HG02981 (cell line): ENCODE results near the gene PPP1R12C.
"Not testable (repeated sequence)": the region's sequence is repeated elsewhere in the genome, so short reads cannot be mapped to it uniquely, and the experiment has no call there.

ENCODE experiments used
- ATAC-seq: cut with Tn5 transposase; IDR thresholded peaks from one replicate; pipeline ENCODE4 v1.9.1; 2021; ENCODE audit warnings: mild to moderate bottlenecking, moderate library complexity; ENCODE audit not compliant: unreplicated experiment

Gene PPP1R12C

DNA sequence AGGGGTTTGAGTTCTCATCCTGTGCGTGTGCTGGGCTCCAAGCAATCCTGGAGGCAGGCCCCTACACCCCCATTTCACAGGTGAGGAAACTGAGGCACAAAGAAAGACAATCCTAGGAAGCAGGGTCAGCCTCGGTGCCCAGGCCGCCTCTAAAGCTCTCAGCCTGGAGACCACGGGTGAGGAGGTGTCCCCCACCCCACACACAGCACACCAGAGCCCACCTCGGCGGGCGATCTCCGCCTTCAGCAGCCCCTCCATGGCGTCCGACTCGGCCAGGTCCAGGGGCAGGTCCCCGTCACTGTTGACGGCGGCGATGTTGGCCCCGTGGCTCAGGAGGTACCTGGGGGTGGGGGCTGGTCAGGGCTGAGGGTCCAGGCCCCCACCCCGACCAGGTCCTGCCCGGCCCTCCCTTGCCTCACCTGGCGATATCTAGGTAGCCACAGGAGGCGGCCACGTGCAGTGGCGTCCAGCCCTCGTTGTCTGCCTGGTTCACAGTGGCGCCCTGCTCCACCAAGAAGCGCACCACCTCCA is 5.1 kb downstream of the PPP1R12C start:
- no peak for ATAC-seq

GRCh38 chr19:55111238-55111831 is 6.1 kb downstream of the PPP1R12C start:
- no peak for ATAC-seq

DNA sequence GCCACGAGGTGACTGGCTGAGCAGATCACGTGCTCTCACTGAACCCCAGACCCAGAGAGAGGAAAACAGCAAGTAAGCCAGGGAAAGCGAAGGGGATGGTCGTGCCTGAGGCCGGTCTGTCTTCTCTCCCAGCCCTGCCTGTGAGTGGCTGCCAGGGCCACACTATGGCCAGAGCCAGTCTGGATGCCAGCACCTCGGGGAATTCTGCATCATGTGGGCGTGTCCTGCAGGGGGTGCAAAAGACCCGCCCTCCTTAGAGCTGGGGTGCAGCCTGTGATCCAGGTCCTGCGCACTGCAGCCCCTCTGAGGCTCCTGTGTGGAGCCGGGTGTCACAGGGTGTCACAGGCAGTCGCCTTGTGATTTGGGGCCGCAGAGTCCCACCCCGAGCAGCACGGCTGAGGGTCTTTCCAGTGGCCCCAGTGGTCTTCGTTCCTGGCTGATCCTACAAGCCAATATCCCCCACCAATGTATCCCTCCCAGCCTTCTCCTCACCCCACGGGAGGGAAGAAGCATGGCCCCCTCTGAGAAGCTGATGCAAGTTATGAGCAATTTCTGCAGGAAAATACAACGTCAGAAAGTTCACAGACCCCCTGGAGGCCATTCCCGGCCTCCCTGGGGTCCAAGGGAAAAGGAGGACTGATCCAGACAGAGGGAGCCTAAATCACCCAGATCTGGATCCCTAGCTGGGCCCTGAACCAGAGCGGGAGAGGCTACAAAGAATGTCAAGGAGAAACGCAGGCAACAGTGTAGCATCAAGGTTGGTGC is 7.7 kb downstream of the PPP1R12C start:
- no peak for ATAC-seq

DNA sequence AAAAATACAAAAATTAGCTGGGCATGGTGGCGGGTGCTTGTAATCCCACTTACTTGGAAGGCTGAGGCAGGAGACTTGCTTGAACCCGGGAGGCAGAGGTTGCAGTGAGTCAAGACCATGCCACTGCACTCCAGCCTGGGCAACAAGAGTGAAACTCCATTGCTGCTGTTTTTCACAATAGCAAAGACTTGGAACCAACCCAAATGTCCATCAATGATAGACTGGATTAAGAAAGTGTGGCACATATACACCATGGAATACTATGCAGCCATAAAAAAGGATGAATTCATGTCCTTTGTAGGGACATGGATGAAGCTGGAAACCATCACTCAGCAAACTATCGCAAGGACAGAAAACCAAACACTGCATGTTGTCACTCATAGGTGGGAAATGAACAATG is 10.2 kb downstream of the PPP1R12C start:
- not testable (repeated sequence) for ATAC-seq

DNA sequence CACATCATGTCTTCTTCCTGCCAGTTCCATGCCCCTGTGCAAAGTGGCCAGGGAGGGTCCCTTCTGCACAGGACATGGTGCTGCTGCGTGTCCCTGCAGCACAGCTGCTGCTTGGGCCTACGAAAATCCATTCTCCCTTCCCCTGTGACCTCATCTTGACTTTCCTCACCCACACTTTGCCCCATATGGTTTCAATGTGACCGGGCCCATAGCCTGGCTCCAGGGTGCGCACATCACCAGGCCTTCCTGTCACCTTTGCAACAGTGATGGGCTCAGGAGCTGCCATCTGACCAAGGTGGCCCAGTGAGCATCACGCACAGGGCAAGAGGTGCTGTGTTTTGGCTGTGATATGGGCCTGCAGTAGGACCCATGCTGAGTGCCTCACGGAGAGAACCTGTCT is 10.8 kb downstream of the PPP1R12C start:
- no peak for ATAC-seq

- ATAC-seq = no peak
Measured at GRCh38 chr19:55105237-55105636, 12.2 kb downstream of the PPP1R12C start.

GRCh38 chr19:55103190-55103589 is 14.2 kb downstream of the PPP1R12C start:
- ATAC-seq = no peak

GRCh38 chr19:55101261-55101660 is 16.2 kb downstream of the PPP1R12C start:
- no peak for ATAC-seq

DNA sequence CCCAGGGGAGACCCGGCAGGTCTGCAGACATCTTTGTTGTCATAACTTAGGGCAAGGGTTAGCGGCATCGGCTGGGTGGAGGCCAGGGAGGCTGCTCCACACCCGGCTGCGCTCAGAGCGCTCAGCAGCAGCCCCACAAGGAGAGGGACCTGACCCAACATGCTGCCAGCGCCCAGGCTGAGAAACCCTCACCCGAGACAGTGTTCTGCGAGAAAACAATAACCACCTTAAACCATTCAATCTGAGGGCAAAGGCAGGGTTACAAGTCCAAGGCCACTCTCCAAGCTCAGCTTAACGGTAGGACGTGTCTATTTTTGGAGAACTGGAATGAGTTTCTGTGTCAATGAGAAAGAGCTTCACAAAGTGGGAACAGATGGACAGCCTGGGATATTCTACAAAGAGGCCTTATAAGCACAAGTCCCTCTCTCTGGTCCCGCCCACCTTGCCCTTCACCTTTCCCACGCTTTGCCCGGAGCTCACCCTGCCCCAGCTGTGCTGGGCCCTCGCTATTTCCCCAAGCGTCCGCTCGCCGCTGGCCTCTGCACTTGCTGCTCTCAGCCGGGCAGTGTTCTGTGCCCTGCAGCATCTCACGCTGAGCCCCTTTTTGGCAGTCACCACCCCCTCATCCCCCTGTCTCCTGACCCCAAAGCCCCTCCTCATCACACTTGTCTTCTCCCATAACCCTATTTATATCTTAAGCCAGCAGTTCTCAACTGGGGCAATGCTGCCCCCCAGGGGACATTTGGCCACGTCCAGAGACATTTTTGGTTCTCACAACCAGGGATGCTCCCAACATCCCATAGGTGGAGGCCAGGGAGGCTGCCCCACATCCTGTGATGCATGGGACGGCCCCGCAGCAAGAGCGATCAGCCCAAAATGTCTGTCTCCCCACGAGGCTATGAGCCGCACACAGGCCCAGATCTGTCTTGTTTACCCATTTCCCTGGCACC is 17.6 kb downstream of the PPP1R12C start:
- ATAC-seq = no peak

- no peak for ATAC-seq
Measured at GRCh38 chr19:55098716-55099556, 18.5 kb downstream of the PPP1R12C start.

DNA sequence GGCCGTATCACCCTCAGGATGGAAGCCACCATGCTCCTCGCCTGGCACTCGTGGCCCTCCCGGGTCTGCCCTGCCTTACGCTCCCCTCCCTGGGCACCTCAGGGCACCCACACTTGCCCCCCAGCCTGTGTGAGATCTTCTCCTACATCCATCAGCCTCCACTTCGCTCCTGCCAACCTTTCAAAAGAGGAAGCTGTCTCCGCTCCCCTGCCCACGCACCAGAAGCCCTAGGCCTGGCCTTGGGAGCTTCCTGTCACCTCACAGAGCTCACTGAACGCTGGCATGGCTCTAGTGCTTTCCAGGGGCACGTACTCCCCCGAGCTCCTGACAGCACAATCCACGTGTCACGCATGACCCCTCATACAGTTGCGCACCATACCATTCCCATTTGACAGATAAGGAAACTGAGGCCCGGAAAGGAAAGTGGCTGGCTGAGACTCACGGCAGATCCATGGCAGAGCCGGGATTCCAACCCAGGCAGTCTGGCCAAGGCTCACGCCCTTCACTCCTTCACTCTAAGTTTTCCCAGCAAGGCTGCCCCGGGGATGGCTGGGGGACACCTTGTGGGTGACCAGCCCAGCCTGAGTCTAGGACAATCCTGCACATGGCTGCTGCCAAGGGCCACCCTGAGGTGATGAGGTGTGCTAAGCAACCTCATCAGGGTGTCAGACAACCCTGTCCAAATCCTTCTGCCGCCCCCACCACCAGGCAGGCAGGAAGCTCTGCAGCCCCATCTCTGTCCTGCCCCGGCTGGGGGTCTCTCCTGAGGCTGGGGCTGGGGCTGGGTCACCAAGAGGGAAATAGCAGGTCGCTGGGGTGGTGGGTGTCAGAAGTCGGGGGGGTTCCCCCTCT is 19.3 kb downstream of the PPP1R12C start:
- no peak for ATAC-seq

DNA sequence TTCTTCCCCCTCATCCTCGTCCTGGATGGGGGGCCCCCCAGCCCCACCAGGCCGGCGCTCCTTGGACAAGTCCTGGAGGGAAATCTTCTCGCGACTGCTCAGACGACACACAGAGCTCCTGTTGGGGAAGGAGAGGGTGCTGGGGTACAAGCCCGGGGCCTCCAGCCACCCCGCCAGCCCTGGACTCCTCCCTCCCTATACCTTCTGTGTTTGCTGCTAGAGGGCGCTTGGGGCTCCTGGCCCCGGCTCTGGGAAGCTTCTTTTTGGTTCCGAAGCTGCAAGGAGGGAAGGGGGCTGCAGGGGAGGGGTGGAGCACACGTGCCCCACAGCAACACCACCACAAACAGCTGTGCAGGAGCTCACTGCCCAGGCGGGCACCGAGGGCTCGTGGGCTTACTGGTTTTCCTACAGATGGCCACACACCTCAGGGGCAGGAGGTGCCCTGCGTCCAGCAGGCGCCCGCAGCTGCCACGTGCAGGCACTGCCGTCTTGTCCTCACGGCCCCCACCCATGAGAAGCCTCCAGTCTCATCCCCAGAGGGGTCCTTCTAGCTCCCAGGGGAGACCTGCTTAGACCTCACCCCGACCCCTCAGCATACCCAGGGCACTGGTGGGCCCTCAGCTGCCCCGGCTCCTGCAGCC is 21.3 kb downstream of the PPP1R12C start:
- ATAC-seq = no peak

DNA sequence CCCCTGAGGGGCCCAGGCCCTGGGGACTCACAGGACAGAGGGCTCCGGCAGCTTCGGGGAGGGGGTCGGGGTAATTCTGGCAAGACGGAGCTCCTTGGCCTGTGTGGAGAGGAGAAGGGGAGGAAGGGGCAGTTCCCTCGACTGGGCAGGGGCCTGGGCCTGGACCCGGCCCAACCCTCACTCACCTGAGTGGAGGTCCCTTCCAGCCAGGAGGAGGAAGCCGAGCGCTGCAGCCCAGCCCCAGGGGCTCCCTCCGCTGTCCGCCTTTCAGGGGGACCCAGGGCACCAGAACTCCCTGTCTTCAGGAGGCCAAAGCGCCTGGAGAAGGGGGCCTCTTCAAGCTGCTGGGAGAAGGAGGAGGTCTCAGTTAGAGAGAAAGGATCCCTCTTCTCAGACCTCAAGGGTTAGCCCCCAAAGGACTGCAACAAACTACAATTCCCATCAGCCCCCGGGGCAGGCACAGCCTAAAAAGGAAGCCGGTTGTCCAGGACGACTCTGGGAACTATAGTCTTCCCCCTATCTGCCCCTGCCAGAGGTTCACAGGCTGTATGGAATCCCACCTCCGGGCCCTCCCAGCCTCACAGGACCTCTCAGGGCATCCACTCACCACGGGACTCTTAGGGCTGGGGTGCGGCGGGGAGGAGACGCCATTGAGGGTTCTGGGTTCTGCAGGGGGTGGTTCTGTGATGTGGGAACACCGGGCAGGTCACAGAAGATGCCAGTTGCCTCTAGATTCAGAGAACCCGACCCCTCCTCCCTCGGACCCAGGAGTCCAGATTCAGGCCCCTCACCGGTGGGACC is 22.0 kb downstream of the PPP1R12C start:
- ATAC-seq = no peak

GRCh38 chr19:55094456-55095259 is 22.8 kb downstream of the PPP1R12C start:
- no peak for ATAC-seq

DNA sequence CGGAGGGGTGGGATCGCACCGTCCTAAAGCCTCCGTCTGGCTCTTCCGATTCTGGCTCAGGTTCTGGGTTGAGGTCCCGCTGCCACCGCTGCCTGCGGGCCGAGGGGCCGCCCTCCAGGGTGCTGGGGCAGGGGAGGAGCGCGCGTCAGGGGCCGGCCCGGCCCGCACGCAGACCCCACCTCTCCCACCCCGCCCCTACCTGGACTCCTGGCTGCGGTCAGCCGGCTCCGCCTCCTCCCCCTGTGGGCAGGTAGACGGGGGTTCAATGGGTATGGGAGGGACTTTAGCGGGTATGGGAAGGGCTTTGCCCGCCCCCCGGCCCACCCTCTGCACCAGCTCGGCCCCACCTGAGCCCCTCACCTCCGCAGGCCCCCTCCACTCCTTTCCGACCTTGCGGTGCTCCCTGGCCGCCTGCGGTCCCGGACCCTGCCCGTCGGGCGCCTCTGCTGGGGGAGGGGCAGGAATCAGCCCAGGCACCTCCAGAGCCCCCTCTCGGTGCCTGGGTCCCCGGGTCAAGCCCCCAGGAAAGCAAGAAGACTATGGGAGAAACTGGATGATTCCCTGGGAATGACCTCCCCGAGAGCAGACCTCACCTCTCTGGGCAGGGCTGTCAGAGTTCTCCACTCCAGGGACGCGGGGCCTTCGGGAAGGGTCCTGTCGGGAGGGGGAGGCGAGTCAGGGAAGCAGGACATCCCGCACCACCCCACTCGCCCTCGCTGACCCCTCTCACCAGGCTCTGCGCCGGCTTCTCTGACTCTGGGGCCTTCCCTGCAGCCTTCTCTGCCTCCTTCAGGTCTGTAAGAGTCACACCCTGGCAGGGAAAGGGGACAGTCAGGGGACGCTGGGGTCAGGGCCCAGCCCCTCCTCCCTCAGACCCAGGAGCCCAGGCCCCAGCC is 24.8 kb downstream of the PPP1R12C start:
- no peak for ATAC-seq

GRCh38 chr19:55091955-55092354 is 25.5 kb downstream of the PPP1R12C start:
- ATAC-seq = no peak
